ENCODE measurements around the gene RALB. TPM values are rescaled to one million over a fixed set of nuclear protein-coding genes. Genes with fewer than 3 reads are reported as not detected.
A peak's percentile ranks its signal among the peaks of the same experiment; 100 is the strongest.

Gene RALB
- total RNA-seq, 4 donors from 2014 or later = 41.5 to 59.1 (median 54.4) TPM

DNA sequence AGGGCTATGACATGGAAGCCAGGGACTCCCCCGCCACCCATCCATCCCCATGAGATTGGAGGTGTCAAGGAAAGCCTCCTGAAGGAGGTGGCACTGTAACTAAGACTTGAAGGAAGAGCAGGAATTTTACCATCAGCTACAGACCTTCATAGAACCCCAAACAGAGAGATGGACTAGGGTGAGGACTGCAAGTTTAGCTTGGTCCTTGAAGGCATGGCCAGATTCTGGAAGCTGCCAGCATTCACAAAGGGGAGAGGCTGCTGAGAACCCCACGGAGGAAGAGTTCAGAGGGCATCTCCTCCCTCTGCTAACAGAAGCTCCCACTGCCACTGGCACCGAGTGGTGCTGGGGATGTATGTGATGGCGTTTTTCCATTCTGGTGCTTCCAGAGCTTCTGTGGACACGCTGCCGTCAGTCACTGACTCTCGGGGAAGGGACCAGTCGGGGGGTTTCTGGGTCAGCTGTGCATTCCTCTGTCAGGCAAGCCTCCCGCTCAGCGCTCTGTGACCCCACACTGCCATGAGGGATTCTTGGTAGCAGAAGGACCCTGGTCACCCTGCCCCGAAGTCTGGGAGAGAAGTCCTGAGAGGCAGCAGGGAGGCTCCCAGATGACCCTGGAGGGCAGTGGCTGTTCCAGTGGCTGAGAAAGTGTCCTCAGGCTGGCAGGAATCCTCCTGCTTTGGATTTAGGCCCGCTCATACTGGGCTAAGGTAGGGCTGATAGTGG, 47.5 kb upstream of the RALB start:
- Histone ChIP-seq H3K4me3 (no peak overlapping the region), H3K27ac (replicated peaks in 1 of 4) (no peak overlapping the region), H3K27me3 (no peaks in the 10 kb centered on the region), H3K9me3 (no peaks in the 10 kb centered on the region), H3K36me3 (no peaks in the 10 kb centered on the region), H3K4me1 (peaks cover 0 to 10% (median 3%) of the 10 kb centered on the region in 4 donors)
- TF ChIP-seq EP300 (IDR thresholded peaks at IDR 0.05) (no peak), POLR2AphosphoS5 (IDR thresholded peaks at IDR 0.05) (no peak), POLR2A (IDR thresholded peaks at IDR 0.05; ENCODE audit: low read depth) (no peak)
- TF ChIP-seq, protein P1, sequence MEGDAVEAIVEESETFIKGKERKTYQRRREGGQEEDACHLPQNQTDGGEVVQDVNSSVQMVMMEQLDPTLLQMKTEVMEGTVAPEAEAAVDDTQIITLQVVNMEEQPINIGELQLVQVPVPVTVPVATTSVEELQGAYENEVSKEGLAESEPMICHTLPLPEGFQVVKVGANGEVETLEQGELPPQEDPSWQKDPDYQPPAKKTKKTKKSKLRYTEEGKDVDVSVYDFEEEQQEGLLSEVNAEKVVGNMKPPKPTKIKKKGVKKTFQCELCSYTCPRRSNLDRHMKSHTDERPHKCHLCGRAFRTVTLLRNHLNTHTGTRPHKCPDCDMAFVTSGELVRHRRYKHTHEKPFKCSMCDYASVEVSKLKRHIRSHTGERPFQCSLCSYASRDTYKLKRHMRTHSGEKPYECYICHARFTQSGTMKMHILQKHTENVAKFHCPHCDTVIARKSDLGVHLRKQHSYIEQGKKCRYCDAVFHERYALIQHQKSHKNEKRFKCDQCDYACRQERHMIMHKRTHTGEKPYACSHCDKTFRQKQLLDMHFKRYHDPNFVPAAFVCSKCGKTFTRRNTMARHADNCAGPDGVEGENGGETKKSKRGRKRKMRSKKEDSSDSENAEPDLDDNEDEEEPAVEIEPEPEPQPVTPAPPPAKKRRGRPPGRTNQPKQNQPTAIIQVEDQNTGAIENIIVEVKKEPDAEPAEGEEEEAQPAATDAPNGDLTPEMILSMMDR (IDR thresholded peaks at IDR 0.05) = no peak
- WGBS = 90% methylated on average over 7 of the region's 12 CpGs
- intact Hi-C loops (cut with DNase I) = no loop called here
- no peak for DNase-seq (ENCODE audit: extremely low spot score)

DNA sequence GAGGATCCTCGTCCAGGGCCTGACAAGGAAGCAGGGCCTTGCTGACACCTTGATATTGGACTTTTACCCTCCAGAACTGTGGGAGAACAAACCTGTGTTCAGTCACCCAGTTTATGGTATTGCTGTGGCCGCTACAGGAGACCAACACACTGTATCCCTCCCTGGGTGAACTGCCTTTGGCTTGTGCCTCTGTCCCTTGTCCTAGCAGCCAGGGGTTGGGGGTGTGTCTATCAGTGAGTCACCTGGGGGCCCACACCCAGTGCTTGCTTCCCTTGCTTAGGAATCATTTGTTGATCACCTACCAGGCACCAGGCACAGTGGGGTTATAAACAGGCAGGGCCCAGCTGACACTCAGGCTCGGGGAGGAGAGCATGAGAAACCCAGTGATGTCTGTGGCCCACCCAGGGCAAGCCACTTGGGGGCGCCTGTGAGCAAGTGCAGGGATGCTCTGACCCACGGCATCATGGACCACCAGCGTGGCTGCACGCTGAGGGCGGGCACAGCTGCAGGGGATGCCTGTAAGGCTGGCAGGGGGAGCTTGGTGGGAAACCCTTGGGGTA, 46.5 kb upstream of the RALB start:
- Histone ChIP-seq H3K36me3 (no peaks in the 10 kb centered on the region), H3K27ac (replicated peaks in 1 of 4) (no peak overlapping the region), H3K4me3 (no peak overlapping the region), H3K4me1 (peaks cover 0 to 14% (median 3%) of the 10 kb centered on the region in 4 donors), H3K9me3 (no peaks in the 10 kb centered on the region), H3K27me3 (no peaks in the 10 kb centered on the region)
- TF ChIP-seq, protein P1 (IDR thresholded peaks at IDR 0.05) = peak in 2 of 3 experiments; percentile 9 to 35
- no peak for TF ChIP-seq POLR2A (IDR thresholded peaks at IDR 0.05; ENCODE audit: low read depth)
- no peak for TF ChIP-seq POLR2AphosphoS5 (IDR thresholded peaks at IDR 0.05)
- 95% methylated on average over 4 of the region's 8 CpGs for WGBS
- intact Hi-C loops (cut with DNase I) = no loop called here
- no peak for DNase-seq (ENCODE audit: extremely low spot score)

DNA sequence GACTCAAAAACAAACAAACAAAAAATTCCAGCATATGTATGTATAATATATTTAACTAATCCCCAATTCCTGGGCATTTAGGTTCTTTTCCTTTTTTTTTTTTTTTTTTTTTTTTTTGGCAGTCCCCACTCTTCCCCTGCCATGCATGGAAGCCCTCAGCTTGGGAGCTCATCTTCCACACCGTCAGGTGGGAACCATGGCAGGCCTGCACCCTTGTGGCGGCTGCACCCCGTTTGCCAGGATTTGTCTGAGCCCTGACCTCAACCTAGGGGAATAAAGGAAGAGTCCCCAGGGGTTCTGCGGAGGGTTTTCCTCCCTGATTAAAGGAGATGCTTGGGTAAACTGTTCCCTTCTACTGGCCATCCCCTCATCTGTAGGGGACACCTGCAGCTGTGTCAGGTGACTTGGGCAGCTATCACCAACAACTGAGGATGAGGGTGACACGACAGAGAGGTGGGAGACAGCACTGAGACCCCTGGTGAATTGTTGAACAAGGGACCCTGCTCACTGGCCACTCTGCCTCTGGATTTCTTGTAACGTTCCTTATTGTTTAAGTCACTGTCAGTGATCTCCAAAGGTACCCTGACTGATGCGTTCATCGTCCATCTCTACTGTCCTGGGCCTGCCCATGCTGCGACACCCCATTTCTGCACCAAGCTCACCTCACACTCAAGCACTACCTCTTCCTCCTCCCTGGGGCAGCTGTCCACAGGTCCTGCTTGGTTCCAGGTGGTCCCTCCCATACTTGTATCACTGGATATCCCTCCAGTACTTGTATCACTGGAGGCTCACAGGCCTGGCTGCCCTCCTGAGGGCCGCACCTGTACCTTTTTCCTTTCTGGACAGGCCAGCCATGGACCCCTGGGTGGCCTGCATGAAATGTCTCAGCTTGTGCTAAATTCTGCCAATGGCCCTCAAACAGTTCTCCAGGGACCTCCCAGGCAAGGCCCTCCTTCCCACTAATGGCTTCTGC, 44.0 kb upstream of the RALB start:
- peaks cover 0 to 8% (median under 1%) of the 10 kb centered on the region in 4 donors for H3K4me1 ChIP-seq
- H3K36me3 ChIP-seq = no peaks in the 10 kb centered on the region
- no peaks in the 10 kb centered on the region for H3K9me3 ChIP-seq
- intact Hi-C loops (cut with DNase I) = no loop called here
- H3K27ac ChIP-seq (replicated peaks in 1 of 4) = no peak overlapping the region
- 97% methylated on average over 10 of the region's 10 CpGs for WGBS
- DNase-seq (ENCODE audit: extremely low spot score) = no peak
- TF ChIP-seq, protein P1 (IDR thresholded peaks at IDR 0.05) = no peak
- TF ChIP-seq POLR2AphosphoS5 (IDR thresholded peaks at IDR 0.05) = no peak
- TF ChIP-seq EP300 (IDR thresholded peaks at IDR 0.05) = no peak
- no peak for TF ChIP-seq POLR2A (IDR thresholded peaks at IDR 0.05; ENCODE audit: low read depth)
- no peaks in the 10 kb centered on the region for H3K27me3 ChIP-seq
- no peak overlapping the region for H3K4me3 ChIP-seq

DNA sequence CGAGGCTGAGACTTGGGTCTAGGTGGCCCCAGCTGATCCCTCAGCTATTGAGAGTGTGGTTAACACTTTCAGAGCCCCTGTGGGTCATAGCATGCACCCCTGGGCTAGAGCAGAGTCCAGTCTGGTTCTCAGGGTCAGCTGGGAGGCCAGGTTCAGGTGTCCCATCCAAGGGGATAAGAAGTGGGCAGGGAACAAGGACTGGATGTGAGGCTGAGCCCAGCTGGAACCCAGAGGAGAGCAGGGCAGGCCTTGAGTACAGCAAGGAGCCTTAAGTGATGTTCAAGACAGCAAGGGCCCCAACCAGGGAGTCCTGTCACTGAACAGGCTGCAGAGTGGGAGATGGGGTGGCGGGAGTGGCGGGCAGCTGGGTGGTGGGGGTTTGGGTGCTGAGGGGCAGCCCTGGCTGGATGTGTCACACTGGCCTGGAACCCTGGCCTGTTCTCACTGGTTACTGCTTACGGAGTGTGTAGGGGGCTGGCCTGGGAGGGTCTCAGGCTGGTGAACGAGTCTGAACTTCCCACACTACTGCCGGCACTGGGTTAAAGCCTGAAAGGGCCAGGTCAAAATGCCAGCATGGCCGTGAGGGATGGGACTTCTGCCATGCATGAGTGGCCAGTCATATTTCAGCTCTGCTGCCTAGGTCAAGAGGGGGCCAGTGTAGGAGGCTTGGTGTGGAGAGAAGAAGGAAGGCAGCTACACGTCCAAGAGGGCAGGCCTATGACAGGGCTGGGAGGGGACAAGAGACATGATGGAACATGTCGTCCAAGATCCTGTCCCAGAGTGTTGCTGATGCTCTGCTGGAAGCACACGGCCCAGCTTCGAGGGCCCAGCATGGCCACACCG, 43.0 kb upstream of the RALB start:
- Histone ChIP-seq H3K36me3 (no peaks in the 10 kb centered on the region), H3K27me3 (no peaks in the 10 kb centered on the region), H3K4me1 (peaks cover 0 to 4% (median 0%) of the 10 kb centered on the region in 4 donors), H3K27ac (replicated peaks in 1 of 4) (no peak overlapping the region), H3K4me3 (no peak overlapping the region), H3K9me3 (no peaks in the 10 kb centered on the region)
- TF ChIP-seq POLR2A (IDR thresholded peaks at IDR 0.05; ENCODE audit: low read depth) = no peak
- TF ChIP-seq, protein P1 (IDR thresholded peaks at IDR 0.05) = no peak
- no peak for TF ChIP-seq POLR2AphosphoS5 (IDR thresholded peaks at IDR 0.05)
- no peak for TF ChIP-seq EP300 (IDR thresholded peaks at IDR 0.05)
- WGBS = 74% methylated on average over 12 of the region's 12 CpGs
- intact Hi-C loops (cut with DNase I) = no loop called here
- DNase-seq (ENCODE audit: extremely low spot score) = no peak

All from esophagus muscularis mucosa (tissue), 4 donors.